A549 (cell line): ENCODE measurements around the gene SLC7A6OS. TPM values are rescaled to one million over a fixed set of nuclear protein-coding genes. Genes with fewer than 3 reads are reported as not detected.

Experiments used
- ATAC-seq, 2 experiments: fragments of 200-7000 bp in 1 of 2; fragments of >200 bp in 1 of 2; cut with Nextera tagmentation in 1 of 2; cut with Tn5 transposase in 1 of 2; 3 replicates each; pipeline versions ENCODE4 v1.8.0 to v1.9.1; 2018 to 2020; ENCODE audit warnings: mild to moderate bottlenecking in 1 of 2, moderate library complexity in 1 of 2
- CTCF ChIA-PET: fragments of 300-600 bp; sonication (Branson Sonifier 250); formaldehyde crosslinking; extraction: SDS; loops from one replicate; lab custom pipeline; 2021; ENCODE audit warnings: antibody characterized with exemption, inconsistent platforms; lab: Yijun Ruan, JAX
- POLR2A ChIA-PET: fragments of 350-600 bp; formaldehyde crosslinking; extraction: SDS; loops from one replicate; lab custom pipeline; 2021; ENCODE audit warnings: antibody characterized with exemption, inconsistent platforms; lab: Yijun Ruan, JAX
- DNase-seq, 2 experiments: peaks; one replicate each; pipeline versions ENCODE4 v3.0.0 to v3.0.0-alpha.2; 2011 to 2016; ENCODE audit warnings: low read depth in 1 of 2, low spot score in 1 of 2
- FAIRE-seq: peaks from 2 replicates; lab custom pipeline; 2011; peaks lifted over from hg19 to GRCh38; lab: Jason Lieb, UNC
- H3K27ac ChIP-seq, 2 experiments: fragments of >200 bp; sonication (Bioruptor Twin); formaldehyde crosslinking; 3 replicates each; pipeline ENCODE4 v1.5.1; 2016 to 2017
- H3K4me1 ChIP-seq: fragments of >200 bp; sonication (Bioruptor Twin); formaldehyde crosslinking; 3 replicates; pipeline ENCODE4 v1.6.1; 2016
- H3K4me2 ChIP-seq: fragments of >200 bp; sonication (Bioruptor Twin); formaldehyde crosslinking; 3 replicates; pipeline ENCODE4 v1.6.1; 2016
- H3K4me3 ChIP-seq: fragments of >200 bp; sonication (Bioruptor Twin); formaldehyde crosslinking; 3 replicates; pipeline ENCODE4 v1.5.1; 2016
- H3K9me3 ChIP-seq: fragments of >200 bp; sonication (Bioruptor Twin); formaldehyde crosslinking; 3 replicates; pipeline ENCODE4 v1.6.1; 2016
- BCL3 ChIP-seq: fragments of >200 bp; sonication (Bioruptor Twin); formaldehyde crosslinking; IDR thresholded peaks from 3 replicates; pipeline ENCODE4 v1.6.1; 2016
- CBX2 ChIP-seq: fragments of 200-600 bp; sonication (generic); IDR thresholded peaks from 2 replicates; pipeline ENCODE4 v1.6.1; 2016; ENCODE audit warnings: low read depth, mild to moderate bottlenecking, borderline replicate concordance
- HDAC2 ChIP-seq: fragments of 200-600 bp; sonication (generic); IDR thresholded peaks from 2 replicates; pipeline ENCODE4 v1.6.1; 2016
- HES2 ChIP-seq: fragments of >200 bp; sonication (Bioruptor Twin); formaldehyde crosslinking; IDR thresholded peaks from 2 replicates; pipeline ENCODE4 v1.6.1; 2016
- HEYL ChIP-seq: fragments of 250-450 bp; sonication (Bioruptor Pico); IDR thresholded peaks from 2 replicates; pipeline ENCODE4 v1.8.0; 2021; ENCODE audit warnings: mild to moderate bottlenecking, moderate library complexity
- HOXB5 ChIP-seq: fragments of 250-450 bp; sonication (Bioruptor Pico); IDR thresholded peaks from 2 replicates; pipeline ENCODE4 v1.5.0; 2020; ENCODE audit warnings: mild to moderate bottlenecking, moderate library complexity
- JUN ChIP-seq, 2 experiments: fragments of >200 bp; sonication (Bioruptor Twin); formaldehyde crosslinking; IDR thresholded peaks; 2 replicates in 1 of 2; 3 replicates in 1 of 2; pipeline ENCODE4 v1.6.1; 2016 to 2017
- KDM1A ChIP-seq: fragments of 200-600 bp; sonication (generic); IDR thresholded peaks from 2 replicates; pipeline ENCODE4 v1.6.1; 2016; ENCODE audit warnings: low read depth, mild to moderate bottlenecking
- KDM5A ChIP-seq: fragments of 200-600 bp; sonication (generic); IDR thresholded peaks from 2 replicates; pipeline ENCODE4 v1.6.1; 2016; ENCODE audit warnings: antibody characterized with exemption, mild to moderate bottlenecking
- MAFK ChIP-seq: fragments of 450-650 bp; IDR thresholded peaks from 2 replicates; pipeline ENCODE4 v1.6.1; 2014; ENCODE audit not compliant: partially characterized antibody
- NR3C1 ChIP-seq: fragments of >200 bp; sonication (Bioruptor Twin); formaldehyde crosslinking; IDR thresholded peaks from 3 replicates; pipeline ENCODE4 v1.6.1; 2017
- PBX3 ChIP-seq: IDR thresholded peaks from 2 replicates; pipeline ENCODE4 v1.6.1; 2012
- PHF8 ChIP-seq: fragments of 200-600 bp; sonication (generic); IDR thresholded peaks from 2 replicates; pipeline ENCODE4 v1.6.1; 2016; ENCODE audit warnings: low read depth, mild to moderate bottlenecking, antibody characterized with exemption, moderate library complexity, borderline replicate concordance
- TFCP2L1 ChIP-seq: fragments of 250-450 bp; sonication (Bioruptor Pico); IDR thresholded peaks from 2 replicates; pipeline ENCODE4 v1.5.0; 2021; ENCODE audit warnings: mild to moderate bottlenecking
- ZNF302 ChIP-seq: fragments of 250-450 bp; sonication (Bioruptor Pico); IDR thresholded peaks from 2 replicates; pipeline ENCODE4 v1.9.0; 2021; ENCODE audit warnings: inconsistent platforms, mild to moderate bottlenecking, moderate library complexity
- ZSCAN20 ChIP-seq: fragments of 250-450 bp; sonication (Bioruptor Pico); IDR thresholded peaks from 2 replicates; pipeline ENCODE4 v1.8.0; 2022; ENCODE audit warnings: mild to moderate bottlenecking, moderate library complexity
- WGBS: methylation state at CpG from one replicate; pipeline ENCODE4 v1.1.6; 2017; ENCODE audit errors: missing lambda C conversion rate; 5-methylcytosine and 5-hydroxymethylcytosine counted together
- polyA plus RNA-seq, 4 experiments: library from polyadenylated mRNA; depleted of rRNA in 3 of 4; stranded (reverse); fragments of >200 nt; fragmentation: RNase III in 1 of 4; extraction: RNeasy Plus Mini Kit Qiagen cat#74134 plus additional on column Dnase treatment in 1 of 4; gene quantifications; 2 replicates in 3 of 4; 3 replicates in 1 of 4; pipeline ENCODE4 v1.2.3, GENCODE V29; 2011 to 2017
- TF ChIP-seq, protein P1 (sequence below): fragments of 150-350 bp; IDR thresholded peaks from 2 replicates; pipeline ENCODE4 v1.6.1; 2014; ENCODE audit warnings: low read depth, mild to moderate bottlenecking, low read length
- TF ChIP-seq, protein P2 (sequence below): IDR thresholded peaks from 2 replicates; pipeline ENCODE4 v1.6.1; 2012
- TF ChIP-seq, protein P3 (sequence below): fragments of 250-450 bp; sonication (Bioruptor Pico); IDR thresholded peaks from 2 replicates; pipeline ENCODE4 v1.5.0; 2021; ENCODE audit warnings: mild to moderate bottlenecking, moderate library complexity, borderline replicate concordance

The SLC7A6OS gene
- polyA plus RNA-seq, 2 of the 4 experiments (the other 2 are of a cell fraction): 10.4 to 11.9 TPM

DNA sequence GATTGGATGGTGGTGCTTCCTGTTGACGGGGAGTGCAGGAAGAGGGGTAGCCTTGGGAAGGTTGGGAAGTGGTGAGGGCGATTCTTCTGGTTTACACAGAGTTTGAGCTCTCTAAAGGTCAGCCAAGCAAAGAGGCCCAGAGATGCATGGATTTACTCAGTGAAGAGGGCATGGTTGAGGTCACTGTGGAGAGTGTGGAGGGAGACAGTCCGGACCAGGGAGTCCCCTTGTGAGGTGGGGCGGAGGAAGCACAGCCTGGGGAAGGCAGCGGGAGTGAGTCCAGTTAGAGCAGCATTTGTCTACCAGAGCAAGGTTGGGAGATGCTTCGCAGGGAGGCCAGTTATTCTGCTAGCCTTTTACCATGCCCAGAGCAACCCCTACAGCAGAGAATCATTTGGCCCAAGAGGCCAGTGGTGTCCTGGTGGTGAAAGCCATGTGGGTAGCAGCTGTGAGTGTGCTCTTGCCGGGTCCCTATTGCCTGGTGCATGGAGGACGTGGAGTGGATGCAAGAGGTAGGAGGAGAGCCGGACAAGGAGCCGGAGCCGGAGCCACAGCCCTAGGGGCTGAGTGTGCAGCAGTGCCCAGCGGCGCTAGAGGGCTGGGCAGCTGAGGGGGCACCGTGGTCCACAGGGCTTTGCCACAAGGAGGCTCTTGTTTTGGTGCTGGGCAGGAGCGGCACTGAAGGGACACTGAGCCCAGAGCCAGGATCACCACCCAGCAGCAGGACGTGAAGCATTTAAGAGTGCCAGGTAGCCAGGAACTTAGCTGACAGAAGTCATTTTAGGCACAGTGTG is 27.8 kb upstream of the SLC7A6OS start (continued):
- TF ChIP-seq, protein P1, sequence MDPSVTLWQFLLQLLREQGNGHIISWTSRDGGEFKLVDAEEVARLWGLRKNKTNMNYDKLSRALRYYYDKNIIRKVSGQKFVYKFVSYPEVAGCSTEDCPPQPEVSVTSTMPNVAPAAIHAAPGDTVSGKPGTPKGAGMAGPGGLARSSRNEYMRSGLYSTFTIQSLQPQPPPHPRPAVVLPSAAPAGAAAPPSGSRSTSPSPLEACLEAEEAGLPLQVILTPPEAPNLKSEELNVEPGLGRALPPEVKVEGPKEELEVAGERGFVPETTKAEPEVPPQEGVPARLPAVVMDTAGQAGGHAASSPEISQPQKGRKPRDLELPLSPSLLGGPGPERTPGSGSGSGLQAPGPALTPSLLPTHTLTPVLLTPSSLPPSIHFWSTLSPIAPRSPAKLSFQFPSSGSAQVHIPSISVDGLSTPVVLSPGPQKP: no peak

GRCh38 chr16:68335175-68335574 is 24.4 kb upstream of the SLC7A6OS start:
- Histone ChIP-seq H3K4me1 (no peaks in the 10 kb centered on the region), H3K27ac (no peak overlapping the region), H3K9me3 (no peaks in the 10 kb centered on the region), H3K4me3 (no peak overlapping the region), H3K4me2 (no peak overlapping the region)
- WGBS: 92% methylated on average over 5 of the region's 5 CpGs
- no peak for TF ChIP-seq TFCP2L1
- no peak for TF ChIP-seq HEYL
- no peak for TF ChIP-seq CBX2
- no peak for TF ChIP-seq JUN (IDR thresholded peaks at IDR 0.05)
- TF ChIP-seq PBX3: no peak
- no peak for TF ChIP-seq KDM5A
- no peak for TF ChIP-seq ZSCAN20 (CRISPR knock-in tag)
- TF ChIP-seq HDAC2: no peak
- no peak for TF ChIP-seq BCL3
- no peak for TF ChIP-seq KDM1A
- TF ChIP-seq HES2: no peak
- no peak for TF ChIP-seq NR3C1
- no peak for TF ChIP-seq HOXB5 (CRISPR knock-in tag)
- TF ChIP-seq ZNF302: no peak
- TF ChIP-seq, protein P2, sequence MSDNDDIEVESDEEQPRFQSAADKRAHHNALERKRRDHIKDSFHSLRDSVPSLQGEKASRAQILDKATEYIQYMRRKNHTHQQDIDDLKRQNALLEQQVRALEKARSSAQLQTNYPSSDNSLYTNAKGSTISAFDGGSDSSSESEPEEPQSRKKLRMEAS: no peak
- TF ChIP-seq MAFK: no peak
- TF ChIP-seq, protein P3, sequence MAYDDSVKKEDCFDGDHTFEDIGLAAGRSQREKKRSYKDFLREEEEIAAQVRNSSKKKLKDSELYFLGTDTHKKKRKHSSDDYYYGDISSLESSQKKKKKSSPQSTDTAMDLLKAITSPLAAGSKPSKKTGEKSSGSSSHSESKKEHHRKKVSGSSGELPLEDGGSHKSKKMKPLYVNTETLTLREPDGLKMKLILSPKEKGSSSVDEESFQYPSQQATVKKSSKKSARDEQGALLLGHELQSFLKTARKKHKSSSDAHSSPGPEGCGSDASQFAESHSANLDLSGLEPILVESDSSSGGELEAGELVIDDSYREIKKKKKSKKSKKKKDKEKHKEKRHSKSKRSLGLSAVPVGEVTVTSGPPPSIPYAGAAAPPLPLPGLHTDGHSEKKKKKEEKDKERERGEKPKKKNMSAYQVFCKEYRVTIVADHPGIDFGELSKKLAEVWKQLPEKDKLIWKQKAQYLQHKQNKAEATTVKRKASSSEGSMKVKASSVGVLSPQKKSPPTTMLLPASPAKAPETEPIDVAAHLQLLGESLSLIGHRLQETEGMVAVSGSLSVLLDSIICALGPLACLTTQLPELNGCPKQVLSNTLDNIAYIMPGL (CRISPR knock-in tag): no peak
- no peak for TF ChIP-seq PHF8
- ChIA-PET POLR2A (interaction anchor here (1.0 kb wide), 1 partner anchor 71 kb away, joined by 6 read pairs; the partner anchor contains the start of gene SLC7A6), CTCF (interaction anchor here (0.8 to 19.3 kb wide), 4 partner anchors 11 to 74 kb away, joined by 3 to 335 read pairs (median 4); partner anchors contain the start of genes PRMT7, SLC7A6 and SLC7A6OS)
- ATAC-seq: no peak
- DNase-seq: no peak
- no peak for FAIRE-seq
